PC-9 (cell line): ENCODE results near the gene LTBP3. TPM values are rescaled to one million over a fixed set of nuclear protein-coding genes. Genes with fewer than 3 reads are reported as not detected.

Experiments used
- BruUV-seq: library from RNA; stranded (reverse); fragments of 400-500 nt; replicated peaks from 2 replicates; lab custom pipeline; 2021; lab: Mats Ljungman, UMichigan
- CTCF ChIA-PET: fragments of 300-600 bp; sonication (Branson Sonifier 250); formaldehyde crosslinking; loops from one replicate; lab custom pipeline; 2022; ENCODE audit warnings: antibody characterized with exemption; lab: Charles Lee
- POLR2A ChIA-PET: fragments of 300-600 bp; sonication (Branson Sonifier 250); formaldehyde crosslinking; loops from one replicate; lab custom pipeline; 2022; ENCODE audit warnings: antibody characterized with exemption; ENCODE audit not compliant: unreplicated experiment; lab: Charles Lee
- DNase-seq, 2 experiments: peaks; one replicate each; pipeline versions ENCODE4 v3.0.0 to v3.0.0-alpha.2; 2015 to 2022; ENCODE audit warnings: mixed read lengths in 1 of 2
- H2AFZ ChIP-seq: fragments of 200-600 bp; sonication (generic); 2 replicates; pipeline ENCODE4 v1.8.1; 2017; ENCODE audit warnings: antibody characterized with exemption
- H3F3A ChIP-seq: fragments of 200-600 bp; sonication (generic); 2 replicates; pipeline ENCODE4 v1.8.1; 2017; ENCODE audit warnings: antibody characterized with exemption, mild to moderate bottlenecking, low read depth; ENCODE audit not compliant: insufficient read depth
- H3K27ac ChIP-seq: fragments of 200-600 bp; sonication (generic); 2 replicates; pipeline ENCODE4 v1.6.1; 2016; ENCODE audit warnings: mixed run types
- H3K27me3 ChIP-seq: fragments of 200-600 bp; sonication (generic); 2 replicates; pipeline ENCODE4 v1.6.1; 2016; ENCODE audit warnings: low read depth, mixed run types; ENCODE audit not compliant: insufficient read depth
- H3K36me3 ChIP-seq: fragments of 200-600 bp; sonication (generic); 2 replicates; pipeline ENCODE4 v1.6.1; 2016; ENCODE audit warnings: low read depth, mixed run types
- H3K4me1 ChIP-seq: fragments of 200-600 bp; sonication (generic); replicated peaks from 2 replicates; pipeline ENCODE4 v1.6.1; 2016; ENCODE audit warnings: mixed run types; ENCODE audit not compliant: insufficient read depth
- H3K4me2 ChIP-seq: fragments of 200-600 bp; sonication (generic); 2 replicates; pipeline ENCODE4 v1.6.1; 2017; ENCODE audit warnings: mixed run types
- H3K4me3 ChIP-seq: fragments of 200-600 bp; sonication (generic); 2 replicates; pipeline ENCODE4 v1.6.1; 2016; ENCODE audit warnings: mixed run types
- H3K79me2 ChIP-seq: fragments of 200-600 bp; sonication (generic); 2 replicates; pipeline ENCODE4 v1.6.1; 2017; ENCODE audit warnings: low read depth, mixed run types
- H3K9me2 ChIP-seq: fragments of 200-600 bp; sonication (generic); 2 replicates; pipeline ENCODE4 v1.8.1; 2017; ENCODE audit warnings: mild to moderate bottlenecking; ENCODE audit not compliant: insufficient read depth
- H3K9me3 ChIP-seq: fragments of 200-600 bp; sonication (generic); 2 replicates; pipeline ENCODE4 v1.8.1; 2016; ENCODE audit warnings: low read depth; ENCODE audit not compliant: insufficient read depth
- H4K20me1 ChIP-seq: fragments of 200-600 bp; sonication (generic); 2 replicates; pipeline ENCODE4 v1.8.1; 2017; ENCODE audit not compliant: insufficient read depth
- EZH2 ChIP-seq: fragments of 200-600 bp; sonication (generic); IDR thresholded peaks from 2 replicates; pipeline ENCODE4 v1.8.0; 2017; ENCODE audit warnings: antibody characterized with exemption, low read depth
- intact Hi-C: fragments of 100-400 bp; cut with micrococcal nuclease; formaldehyde crosslinking; loops from one replicate; pipeline ENCODE4 v1.10.0; 2022; ENCODE audit not compliant: unreplicated experiment
- total RNA-seq: library from RNA; stranded (reverse); gene quantifications from 2 replicates; pipeline ENCODE4 v1.2.3, GENCODE V29; 2021
- TF ChIP-seq, protein P1 (sequence below): fragments of 200-600 bp; sonication (generic); conservative IDR thresholded peaks from 2 replicates; pipeline ENCODE4 v1.6.1; 2017; ENCODE audit warnings: mixed run types, antibody characterized with exemption, mild to moderate bottlenecking, moderate library complexity

LTBP3 gene
- total RNA-seq, 1 experiment from 2014 or later: 455 TPM

DNA sequence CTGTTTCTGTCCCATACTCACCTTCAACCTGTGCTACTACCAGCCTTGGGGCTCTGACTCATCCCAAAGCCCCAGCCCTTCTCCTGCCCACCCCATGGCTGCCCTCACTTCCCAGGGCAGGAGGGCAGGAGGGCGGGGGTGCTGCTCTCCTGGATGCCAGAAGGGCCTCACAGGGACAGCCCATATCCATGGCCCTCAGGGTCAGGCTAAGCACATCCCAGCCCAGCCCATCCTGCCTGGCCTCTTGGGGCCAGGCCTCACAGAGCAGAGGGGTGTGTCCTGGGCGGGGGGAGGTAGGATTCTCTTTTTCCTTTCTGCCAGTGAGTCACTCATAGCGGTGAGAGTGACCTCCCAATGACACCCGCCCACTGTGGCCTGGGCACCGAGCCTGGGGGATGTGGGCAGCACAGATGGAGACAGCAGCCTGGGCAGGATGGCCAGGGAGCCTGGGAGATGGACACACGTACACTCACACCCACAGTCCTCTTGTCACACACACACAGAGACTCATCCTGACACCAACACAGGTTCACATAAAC, 2.4 kb downstream of the LTBP3 start:
- Histone ChIP-seq H2AFZ (no peak overlapping the region), H4K20me1 (peaks cover 9% of the 10 kb centered on the region), H3K27me3 (no peaks in the 10 kb centered on the region), H3K4me3 (peak overlapping the region; percentile 77), H3F3A (peaks cover 73% of the 10 kb centered on the region), H3K4me1 (peaks cover 65% of the 10 kb centered on the region), H3K9me3 (no peaks in the 10 kb centered on the region), H3K9me2 (no peaks in the 10 kb centered on the region), H3K36me3 (peaks cover 20% of the 10 kb centered on the region), H3K4me2 (peak overlapping the region; percentile 86), H3K79me2 (peaks cover 56% of the 10 kb centered on the region), H3K27ac (peak overlapping the region; percentile 63)
- BruUV-seq: no TSS peak
- peak; percentile 98 to 99 for DNase-seq
- ChIA-PET POLR2A (interaction anchor here (0.8 kb wide), 1 partner anchor 79 kb away, joined by 9 read pairs; no protein-coding TSS in a partner anchor), CTCF (interaction anchor here (1.4 kb wide), 1 partner anchor 14 kb away, joined by 7 read pairs; no protein-coding TSS in a partner anchor)
- TF ChIP-seq, protein P1, sequence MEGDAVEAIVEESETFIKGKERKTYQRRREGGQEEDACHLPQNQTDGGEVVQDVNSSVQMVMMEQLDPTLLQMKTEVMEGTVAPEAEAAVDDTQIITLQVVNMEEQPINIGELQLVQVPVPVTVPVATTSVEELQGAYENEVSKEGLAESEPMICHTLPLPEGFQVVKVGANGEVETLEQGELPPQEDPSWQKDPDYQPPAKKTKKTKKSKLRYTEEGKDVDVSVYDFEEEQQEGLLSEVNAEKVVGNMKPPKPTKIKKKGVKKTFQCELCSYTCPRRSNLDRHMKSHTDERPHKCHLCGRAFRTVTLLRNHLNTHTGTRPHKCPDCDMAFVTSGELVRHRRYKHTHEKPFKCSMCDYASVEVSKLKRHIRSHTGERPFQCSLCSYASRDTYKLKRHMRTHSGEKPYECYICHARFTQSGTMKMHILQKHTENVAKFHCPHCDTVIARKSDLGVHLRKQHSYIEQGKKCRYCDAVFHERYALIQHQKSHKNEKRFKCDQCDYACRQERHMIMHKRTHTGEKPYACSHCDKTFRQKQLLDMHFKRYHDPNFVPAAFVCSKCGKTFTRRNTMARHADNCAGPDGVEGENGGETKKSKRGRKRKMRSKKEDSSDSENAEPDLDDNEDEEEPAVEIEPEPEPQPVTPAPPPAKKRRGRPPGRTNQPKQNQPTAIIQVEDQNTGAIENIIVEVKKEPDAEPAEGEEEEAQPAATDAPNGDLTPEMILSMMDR: no peak
- TF ChIP-seq EZH2: no peak
- intact Hi-C loops: loop anchor here (1.0 to 5.0 kb wide), 5 partner anchors 14 to 457 kb away; partner anchors contain the start of genes C11orf68, CST6, DRAP1 and NEAT1

DNA sequence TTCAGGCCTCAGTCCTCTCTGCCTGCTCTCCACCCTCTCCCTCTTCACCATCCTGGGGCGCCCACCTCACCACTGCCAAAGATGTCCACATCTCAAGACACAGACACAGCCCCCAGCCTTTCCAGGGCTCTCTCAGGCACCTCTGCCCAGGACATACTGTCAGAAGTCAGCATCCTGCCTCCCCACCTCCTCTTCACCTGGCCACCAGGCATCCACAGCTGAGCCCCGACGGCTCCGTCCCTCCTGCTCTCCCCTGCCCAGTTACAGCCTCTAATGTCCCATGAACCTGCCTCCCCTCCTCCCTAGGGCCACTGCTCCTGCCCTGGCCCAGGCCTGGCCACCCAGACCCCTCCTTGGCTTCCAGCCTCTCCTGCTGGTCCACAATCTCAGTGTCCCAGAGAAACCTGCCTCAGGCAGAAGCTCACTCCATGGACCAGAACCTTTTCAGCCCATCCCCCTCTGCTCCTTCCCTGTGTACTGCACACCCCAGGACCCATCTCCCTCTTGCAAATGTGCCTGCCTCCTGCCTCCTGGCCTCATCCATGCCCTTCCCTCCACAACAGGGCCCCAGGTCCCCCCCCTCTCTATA, 3.2 kb downstream of the LTBP3 start:
- Histone ChIP-seq H3K27me3 (no peaks in the 10 kb centered on the region), H3K36me3 (peaks cover 24% of the 10 kb centered on the region), H4K20me1 (peaks cover 11% of the 10 kb centered on the region), H3K9me2 (no peaks in the 10 kb centered on the region), H3K27ac (peak overlapping the region; percentile 63), H3K79me2 (peaks cover 56% of the 10 kb centered on the region), H3K9me3 (no peaks in the 10 kb centered on the region), H3K4me2 (peak overlapping the region; percentile 86), H3K4me3 (peak overlapping the region; percentile 60; the same call in 1 of the 2 replicates), H3F3A (peaks cover 69% of the 10 kb centered on the region), H2AFZ (no peak overlapping the region), H3K4me1 (peaks cover 57% of the 10 kb centered on the region)
- intact Hi-C loops: loop anchor here (1.0 to 5.0 kb wide), 5 partner anchors 14 to 457 kb away; partner anchors contain the start of genes C11orf68, CST6, DRAP1 and NEAT1
- no peak for DNase-seq
- no peak for TF ChIP-seq EZH2
- TF ChIP-seq, protein P1: no peak
- no TSS peak for BruUV-seq
- CTCF ChIA-PET: interaction anchor here (1.4 kb wide), 1 partner anchor 14 kb away, joined by 7 read pairs; no protein-coding TSS in a partner anchor
- POLR2A ChIA-PET: interaction anchor here (0.6 to 0.8 kb wide), 2 partner anchors 40 to 78 kb away, joined by 5 to 9 read pairs; no protein-coding TSS in a partner anchor

DNA sequence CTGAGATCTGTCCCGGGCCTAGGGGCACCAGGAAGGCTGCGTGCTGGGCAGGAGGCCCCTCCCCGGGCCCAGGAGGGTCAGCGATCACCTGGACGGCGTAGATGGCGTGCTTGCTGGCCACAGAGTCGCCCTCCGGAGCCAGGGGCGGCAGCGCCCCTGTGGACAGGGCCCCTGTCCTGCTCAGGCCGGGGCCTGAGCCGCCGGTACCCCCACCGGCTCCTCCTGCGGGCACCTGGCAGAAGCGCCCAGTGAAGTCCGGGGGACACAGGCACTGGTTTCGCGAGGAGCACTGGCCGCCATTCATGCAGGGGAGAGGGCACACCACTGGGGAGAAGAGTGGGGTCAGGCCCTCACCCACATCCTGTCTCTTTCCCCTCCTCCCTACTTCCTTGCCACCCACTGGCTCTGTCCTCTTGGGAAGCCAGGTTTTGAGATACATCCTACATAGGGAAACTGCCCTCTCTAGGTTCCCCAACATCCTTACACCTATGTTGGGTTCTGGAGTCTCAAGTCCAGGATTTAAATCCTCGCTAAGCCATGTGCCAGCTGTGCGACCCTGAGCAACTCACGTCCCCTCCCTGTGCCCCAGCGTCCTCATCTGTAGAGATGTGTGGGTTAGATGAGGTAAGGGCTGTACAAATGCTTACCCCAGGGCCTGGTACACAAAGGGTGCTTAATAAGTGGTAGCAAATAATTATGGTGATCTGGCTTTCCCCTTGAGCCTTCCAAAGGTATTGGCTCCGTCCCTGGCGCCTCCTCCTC, 3.9 kb downstream of the LTBP3 start:
- H3K36me3 ChIP-seq: peaks cover 24% of the 10 kb centered on the region
- H3K27me3 ChIP-seq: no peaks in the 10 kb centered on the region
- H3K79me2 ChIP-seq: peaks cover 56% of the 10 kb centered on the region
- ChIA-PET CTCF (interaction anchor here (0.5 to 1.4 kb wide), 3 partner anchors 13 to 201 kb away, joined by 3 to 7 read pairs (median 5); no protein-coding TSS in a partner anchor), POLR2A (interaction anchor here (0.6 to 1.0 kb wide), 4 partner anchors 42 to 183 kb away, joined by 3 to 15 read pairs (median 4); partner anchors contain the start of genes KCNK7, NEAT1 and PCNX3)
- no peak for DNase-seq
- H3K9me2 ChIP-seq: no peaks in the 10 kb centered on the region
- peak overlapping the region; percentile 86 for H3K4me2 ChIP-seq
- intact Hi-C loops: no loop called here
- H4K20me1 ChIP-seq: peaks cover 16% of the 10 kb centered on the region
- peaks cover 63% of the 10 kb centered on the region for H3F3A ChIP-seq
- H3K9me3 ChIP-seq: no peaks in the 10 kb centered on the region
- no peak overlapping the region for H2AFZ ChIP-seq
- peak overlapping the region; percentile 63 for H3K27ac ChIP-seq
- H3K4me3 ChIP-seq: peak overlapping the region; percentile 60
- BruUV-seq: no TSS peak
- peaks cover 50% of the 10 kb centered on the region for H3K4me1 ChIP-seq
- no peak for TF ChIP-seq EZH2
- TF ChIP-seq, protein P1: no peak
